Ishikawa (cell line): ENCODE measurements around the gene ABT1.

ENCODE experiments used
- CEBPB ChIP-seq: IDR thresholded peaks from 2 replicates; pipeline ENCODE4 v1.6.1; 2012
- EP300 ChIP-seq: IDR thresholded peaks from 2 replicates; pipeline ENCODE4 v1.6.1; 2012; ENCODE audit warnings: borderline replicate concordance
- RAD21 ChIP-seq: IDR thresholded peaks from 2 replicates; pipeline ENCODE4 v1.6.1; 2012; ENCODE audit warnings: low read depth
- TEAD4 ChIP-seq: IDR thresholded peaks from 2 replicates; pipeline ENCODE4 v1.6.1; 2012
- YY1 ChIP-seq: IDR thresholded peaks from 2 replicates; pipeline ENCODE4 v1.6.1; 2012; ENCODE audit warnings: low read depth
- TF ChIP-seq, protein P1 (sequence below): IDR thresholded peaks from 2 replicates; pipeline ENCODE4 v1.6.1; 2012
- TF ChIP-seq, protein P2 (sequence below): IDR thresholded peaks from 2 replicates; pipeline ENCODE4 v1.6.1; 2012; ENCODE audit warnings: low read depth, mild to moderate bottlenecking

DNA sequence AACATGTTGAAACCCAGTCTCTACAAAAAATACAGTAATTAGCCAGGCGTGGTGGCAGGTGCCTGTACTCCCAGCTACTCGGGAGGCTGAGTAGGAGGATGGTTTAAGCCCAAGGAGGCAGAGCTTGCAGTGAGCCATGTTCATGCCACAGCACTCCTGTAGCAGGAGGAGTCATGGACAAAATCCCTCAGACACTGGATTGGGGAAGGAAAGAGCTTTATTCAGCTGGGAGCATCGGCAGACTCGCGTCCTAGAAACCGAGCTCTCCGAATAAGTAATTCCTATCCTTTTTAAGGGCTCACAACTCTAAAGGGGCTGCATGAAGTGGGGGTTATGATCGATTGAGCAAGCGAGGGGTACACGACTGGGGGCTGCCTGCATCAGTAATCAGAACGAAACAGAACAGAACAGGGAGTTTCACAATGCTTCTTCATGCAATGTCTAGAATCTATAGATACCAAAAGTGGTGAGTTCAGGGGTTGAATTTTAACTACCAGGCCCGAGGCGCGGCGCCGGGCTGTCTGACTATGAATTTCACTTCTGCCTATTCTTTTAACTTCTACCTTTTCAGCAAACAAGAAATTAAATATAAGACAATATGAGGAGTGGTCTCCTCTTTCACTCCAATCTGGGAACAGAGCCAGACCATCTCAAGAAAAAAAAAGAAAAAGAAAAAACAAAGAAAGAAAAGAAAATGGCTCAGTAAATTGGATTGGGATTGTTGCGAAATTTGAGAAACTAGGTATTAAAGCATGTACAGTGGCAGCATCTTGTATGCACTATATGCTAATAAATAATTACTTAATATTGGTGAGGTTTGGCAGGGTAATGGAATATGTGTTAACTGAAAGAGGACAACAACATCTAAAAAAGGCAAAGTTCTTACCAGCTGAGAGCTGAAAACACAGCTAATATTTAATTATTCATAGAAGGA lies 35.0 kb upstream of the ABT1 start:
- no peak for TF ChIP-seq EP300
- TF ChIP-seq, protein P1, sequence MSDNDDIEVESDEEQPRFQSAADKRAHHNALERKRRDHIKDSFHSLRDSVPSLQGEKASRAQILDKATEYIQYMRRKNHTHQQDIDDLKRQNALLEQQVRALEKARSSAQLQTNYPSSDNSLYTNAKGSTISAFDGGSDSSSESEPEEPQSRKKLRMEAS = no peak
- no peak for TF ChIP-seq CEBPB
- TF ChIP-seq TEAD4 = no peak
- no peak for TF ChIP-seq RAD21
- no peak for TF ChIP-seq YY1
- TF ChIP-seq, protein P2, sequence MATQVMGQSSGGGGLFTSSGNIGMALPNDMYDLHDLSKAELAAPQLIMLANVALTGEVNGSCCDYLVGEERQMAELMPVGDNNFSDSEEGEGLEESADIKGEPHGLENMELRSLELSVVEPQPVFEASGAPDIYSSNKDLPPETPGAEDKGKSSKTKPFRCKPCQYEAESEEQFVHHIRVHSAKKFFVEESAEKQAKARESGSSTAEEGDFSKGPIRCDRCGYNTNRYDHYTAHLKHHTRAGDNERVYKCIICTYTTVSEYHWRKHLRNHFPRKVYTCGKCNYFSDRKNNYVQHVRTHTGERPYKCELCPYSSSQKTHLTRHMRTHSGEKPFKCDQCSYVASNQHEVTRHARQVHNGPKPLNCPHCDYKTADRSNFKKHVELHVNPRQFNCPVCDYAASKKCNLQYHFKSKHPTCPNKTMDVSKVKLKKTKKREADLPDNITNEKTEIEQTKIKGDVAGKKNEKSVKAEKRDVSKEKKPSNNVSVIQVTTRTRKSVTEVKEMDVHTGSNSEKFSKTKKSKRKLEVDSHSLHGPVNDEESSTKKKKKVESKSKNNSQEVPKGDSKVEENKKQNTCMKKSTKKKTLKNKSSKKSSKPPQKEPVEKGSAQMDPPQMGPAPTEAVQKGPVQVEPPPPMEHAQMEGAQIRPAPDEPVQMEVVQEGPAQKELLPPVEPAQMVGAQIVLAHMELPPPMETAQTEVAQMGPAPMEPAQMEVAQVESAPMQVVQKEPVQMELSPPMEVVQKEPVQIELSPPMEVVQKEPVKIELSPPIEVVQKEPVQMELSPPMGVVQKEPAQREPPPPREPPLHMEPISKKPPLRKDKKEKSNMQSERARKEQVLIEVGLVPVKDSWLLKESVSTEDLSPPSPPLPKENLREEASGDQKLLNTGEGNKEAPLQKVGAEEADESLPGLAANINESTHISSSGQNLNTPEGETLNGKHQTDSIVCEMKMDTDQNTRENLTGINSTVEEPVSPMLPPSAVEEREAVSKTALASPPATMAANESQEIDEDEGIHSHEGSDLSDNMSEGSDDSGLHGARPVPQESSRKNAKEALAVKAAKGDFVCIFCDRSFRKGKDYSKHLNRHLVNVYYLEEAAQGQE = no peak
